SH-SY5Y (cell line): ENCODE results near the gene MED27.
A peak's percentile ranks its signal among the peaks of the same experiment; 100 is the strongest.

Experiments used
- GATA2 ChIP-seq: IDR thresholded peaks from 2 replicates; pipeline ENCODE4 v1.6.1; 2011; ENCODE audit warnings: mild to moderate bottlenecking, low read depth, low read length
- GATA3 ChIP-seq: IDR thresholded peaks from 2 replicates; pipeline ENCODE4 v1.6.1; 2011; ENCODE audit warnings: low read depth, mild to moderate bottlenecking, low read length, moderate library complexity

Gene MED27

DNA sequence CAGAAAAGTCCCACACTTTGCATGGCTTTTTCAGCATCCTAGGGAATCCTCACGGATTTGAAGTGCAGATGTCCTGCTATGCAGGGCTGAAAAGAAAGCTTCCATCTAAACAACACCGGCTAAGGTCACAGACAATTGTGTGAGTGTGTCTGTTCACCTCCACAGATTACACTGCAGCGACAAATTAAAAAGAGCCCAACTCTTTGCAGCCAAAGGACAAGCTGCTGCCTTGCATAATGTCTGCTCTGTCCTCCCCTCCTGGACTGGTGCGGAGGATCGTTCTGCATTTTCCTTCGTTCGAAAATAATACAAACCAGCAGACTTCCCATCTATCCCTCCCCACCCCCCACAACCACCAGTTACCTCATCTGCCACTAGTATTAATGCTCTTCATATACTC is 169.1 kb downstream of the MED27 start:
- TF ChIP-seq GATA2: no peak
- no peak for TF ChIP-seq GATA3

DNA sequence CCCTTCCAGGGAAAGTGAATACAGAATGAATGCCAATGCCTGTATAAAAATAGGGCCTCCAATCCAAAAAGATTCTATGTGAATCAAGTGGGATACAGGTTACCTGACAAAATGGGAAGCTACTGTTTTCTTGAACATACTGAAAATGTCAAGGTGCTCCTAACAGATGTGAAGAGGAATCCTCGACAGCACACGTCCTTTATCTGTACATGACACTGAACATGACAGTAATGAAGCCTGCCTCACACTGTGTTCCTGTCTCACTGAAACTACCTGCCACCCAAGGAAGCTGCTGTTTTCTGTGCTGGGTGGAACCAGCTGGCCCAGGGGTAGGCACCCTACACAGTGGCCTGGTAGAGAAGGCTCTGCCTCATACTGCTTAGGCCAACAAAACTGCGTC is 174.5 kb downstream of the MED27 start:
- TF ChIP-seq GATA3: no peak
- TF ChIP-seq GATA2: no peak

DNA sequence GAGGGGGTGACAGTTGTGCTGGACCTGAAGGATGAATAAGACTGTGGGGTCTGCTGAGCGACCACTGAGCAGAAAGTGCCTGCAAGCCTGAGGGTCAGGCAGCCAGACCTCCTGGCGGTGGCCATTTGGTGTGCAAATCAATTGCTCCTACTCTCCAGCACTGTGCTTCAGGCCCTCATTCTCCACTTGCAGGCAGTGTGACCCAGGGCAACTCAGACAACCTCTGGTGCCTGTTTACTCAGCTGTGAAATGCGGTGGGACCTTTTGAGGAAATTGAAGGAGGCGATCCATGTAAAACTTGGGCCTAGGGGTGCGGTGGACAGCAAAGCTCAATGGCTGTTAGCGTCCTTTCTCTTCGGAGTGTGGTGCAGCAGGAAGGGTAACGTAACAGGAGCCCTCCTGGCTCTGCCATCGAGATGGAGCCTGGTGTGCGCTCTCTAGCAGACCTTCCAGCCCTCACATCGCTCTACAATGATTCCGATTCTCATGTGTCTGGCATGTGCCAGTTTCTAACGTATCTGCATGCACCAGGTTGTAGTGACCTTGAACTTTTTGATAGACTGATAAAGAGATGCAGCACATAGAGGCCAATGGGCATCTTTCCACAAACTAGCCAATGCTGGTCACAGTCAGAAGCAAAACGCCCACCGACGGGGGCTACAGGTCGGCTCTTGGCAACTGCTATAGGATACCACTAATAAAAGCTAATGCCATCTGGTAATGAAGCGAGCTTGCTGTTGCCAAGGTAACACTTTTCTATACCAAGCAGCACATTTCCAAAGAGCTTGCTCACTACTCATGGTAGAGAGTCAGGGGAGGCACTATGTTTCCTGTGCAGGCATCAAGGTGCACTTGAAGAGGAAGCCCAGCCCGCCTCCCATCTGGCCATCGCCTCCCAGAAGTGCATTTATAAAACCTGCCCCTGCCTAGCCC is 180.1 kb downstream of the MED27 start:
- no peak for TF ChIP-seq GATA3

DNA sequence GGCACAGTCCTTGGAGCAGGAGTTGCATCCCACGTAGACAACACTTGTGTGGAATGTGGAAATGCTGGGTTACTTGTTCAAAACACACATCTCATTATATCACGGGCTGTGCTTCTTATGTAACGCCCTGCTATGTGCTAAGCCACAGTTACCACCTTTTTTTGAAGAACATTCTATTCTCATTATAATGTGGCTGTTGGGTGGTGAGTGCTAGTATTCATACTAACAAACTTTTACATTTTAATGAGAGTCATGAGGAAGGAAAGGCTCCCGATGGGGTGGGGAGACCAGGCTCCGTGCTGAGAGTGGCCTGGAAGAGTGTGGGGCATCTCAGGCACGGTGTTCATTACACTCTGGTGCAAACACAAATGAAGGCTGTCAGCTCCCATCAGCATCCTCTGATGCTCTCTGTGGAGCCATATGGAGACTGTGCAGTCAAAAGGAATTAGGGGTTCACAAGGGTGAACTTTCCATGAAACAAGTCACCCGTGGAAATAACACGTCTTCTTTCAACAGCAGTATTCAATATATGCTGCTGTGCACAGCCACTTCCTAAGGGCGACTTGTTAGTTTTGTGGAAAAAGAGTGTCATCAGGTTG is 186.7 kb downstream of the MED27 start:
- no peak for TF ChIP-seq GATA2
- no peak for TF ChIP-seq GATA3

DNA sequence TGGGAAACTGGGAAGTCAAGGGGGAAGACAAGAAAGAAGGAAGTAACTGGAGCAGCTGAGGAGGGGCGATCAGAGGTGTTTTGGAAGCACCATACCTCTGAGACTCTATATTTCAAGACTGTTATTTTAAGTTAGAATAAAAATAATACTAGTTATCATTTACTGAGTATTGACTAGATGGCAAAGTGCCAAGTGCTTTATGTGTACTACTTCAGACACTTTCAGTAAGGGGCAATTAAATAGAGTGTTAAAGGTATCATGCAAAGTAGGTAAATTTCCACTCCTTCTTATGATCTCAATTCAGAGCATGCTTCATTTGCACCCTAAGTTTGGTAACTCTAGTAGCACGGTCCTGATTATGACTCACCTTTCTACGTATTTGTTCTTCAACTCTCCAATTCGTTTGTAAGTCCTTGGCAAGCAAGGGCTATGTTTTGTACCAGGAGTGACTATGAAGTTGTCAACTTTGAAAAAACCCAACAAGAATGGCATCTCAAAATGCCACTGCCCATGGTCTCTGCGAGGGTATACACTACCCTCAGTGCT is 187.4 kb downstream of the MED27 start:
- TF ChIP-seq GATA2: no peak
- TF ChIP-seq GATA3: no peak

DNA sequence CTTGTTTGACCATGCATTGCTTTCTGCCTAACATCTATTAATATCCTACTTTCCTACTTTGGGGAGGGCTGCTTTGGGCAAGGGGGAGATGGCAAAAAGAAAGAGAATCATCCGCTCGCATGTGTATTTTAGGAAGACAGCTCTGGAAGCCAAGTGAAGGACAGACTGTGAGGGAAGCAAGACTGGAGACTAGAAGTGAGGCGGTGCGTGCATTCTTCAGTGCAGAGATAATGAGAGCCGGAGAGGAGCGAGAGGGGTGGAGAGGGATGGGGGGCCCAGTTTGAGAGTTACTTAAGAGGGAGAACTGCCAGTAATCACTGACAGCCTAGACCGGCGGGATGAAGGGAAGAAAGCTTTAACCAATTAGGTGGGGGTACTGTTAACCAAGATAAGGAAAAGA is 188.1 kb downstream of the MED27 start:
- TF ChIP-seq GATA2: no peak
- no peak for TF ChIP-seq GATA3

DNA sequence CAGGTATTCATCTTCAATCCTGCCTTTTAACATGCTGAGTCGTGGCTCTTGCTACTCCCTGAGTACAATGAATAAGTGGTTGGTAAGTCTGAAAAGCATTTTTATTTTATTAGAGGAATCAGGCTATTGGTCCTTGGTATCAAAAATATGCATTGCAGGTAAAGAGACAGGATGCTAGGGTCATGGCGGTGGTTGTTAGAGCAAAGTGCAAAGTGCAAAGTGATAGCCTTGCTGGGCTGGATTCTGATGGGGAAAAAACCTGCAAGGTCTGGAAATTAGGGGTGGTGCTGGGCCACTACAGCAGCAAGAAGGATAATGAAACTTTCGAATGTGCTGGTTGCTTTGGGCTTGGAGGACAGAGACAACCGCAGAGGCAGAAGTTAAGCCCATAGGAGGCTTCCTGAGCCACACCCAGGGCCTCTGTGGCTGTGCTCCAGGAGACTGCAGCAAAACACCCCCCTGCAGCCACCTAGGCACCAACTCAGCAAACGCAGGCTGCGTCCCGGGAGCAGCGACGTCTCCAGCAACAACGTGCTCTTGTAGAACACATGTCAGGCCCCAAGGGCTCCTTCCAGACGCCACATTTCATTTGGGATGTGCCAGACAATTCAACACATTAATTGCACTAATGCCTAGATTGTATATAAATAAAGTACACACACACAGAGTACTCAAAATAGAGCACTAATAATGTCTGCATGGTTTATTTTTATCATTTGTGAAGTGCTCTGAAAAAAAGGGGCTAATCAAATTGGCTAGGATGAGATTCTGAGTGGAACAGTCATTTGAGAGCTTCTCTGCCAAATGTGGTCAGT is 190.0 kb downstream of the MED27 start:
- no peak for TF ChIP-seq GATA3
- peak; percentile 40; the same call in 1 of the 2 replicates for TF ChIP-seq GATA2

DNA sequence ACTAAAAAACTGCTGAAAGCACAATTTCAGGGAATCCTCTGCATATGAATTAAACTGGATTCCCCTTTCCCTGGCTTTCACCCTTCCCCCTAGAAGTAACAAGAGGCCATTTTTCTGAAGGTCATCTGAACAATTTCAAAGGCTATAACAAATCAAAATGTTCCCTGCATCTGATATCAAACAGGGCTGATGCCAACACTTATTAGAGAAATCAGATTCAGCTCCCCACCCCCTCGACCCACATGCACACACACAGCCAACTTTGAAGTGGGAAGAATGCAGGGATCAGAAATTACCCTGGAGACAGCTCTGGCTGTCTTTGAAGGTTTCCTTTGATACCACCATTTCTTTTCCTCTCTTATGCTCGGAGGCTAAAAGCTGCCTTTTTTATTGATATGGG is 190.7 kb downstream of the MED27 start:
- TF ChIP-seq GATA2 (peak; percentile 78), GATA3 (peak; percentile 39; the same call in 1 of the 2 replicates)

DNA sequence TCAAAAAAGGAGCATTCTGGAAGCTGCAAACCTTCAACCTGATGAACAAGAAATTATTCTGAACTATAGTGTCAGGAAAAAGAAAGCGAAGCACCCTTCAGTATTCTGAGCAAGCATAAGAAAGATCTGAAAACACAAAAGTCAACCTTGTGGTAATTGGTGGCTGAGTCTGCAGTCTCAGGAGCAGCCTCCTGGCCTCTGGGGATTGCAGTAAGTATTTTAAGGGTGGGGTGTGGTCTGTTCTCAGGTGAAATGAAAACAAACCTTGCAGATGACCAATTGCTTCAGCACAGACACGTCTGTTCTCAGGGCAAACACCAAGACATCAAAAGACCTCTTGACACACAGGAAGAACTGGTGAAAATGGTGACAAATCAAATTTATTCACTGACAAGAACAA is 192.0 kb downstream of the MED27 start:
- TF ChIP-seq GATA3: no peak
- TF ChIP-seq GATA2: no peak

DNA sequence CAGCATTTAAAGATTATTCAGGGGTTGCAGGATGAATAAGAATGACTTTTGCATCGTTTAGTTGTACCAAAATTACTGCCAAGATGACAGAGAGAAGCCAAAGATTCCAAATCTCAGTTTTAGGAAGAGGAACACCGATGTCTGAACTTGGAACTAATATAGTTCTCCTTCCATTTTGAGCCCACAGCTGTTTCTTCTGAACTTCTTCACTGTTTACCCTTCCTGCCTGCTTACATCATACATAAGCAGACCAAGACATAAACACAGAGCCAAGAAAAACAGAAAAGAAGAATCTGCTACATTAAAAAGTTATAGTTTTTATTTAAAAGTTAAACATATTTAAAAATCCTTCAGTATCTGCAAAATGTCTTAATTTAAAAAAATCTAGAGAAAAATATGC is 192.8 kb downstream of the MED27 start:
- TF ChIP-seq GATA3 (no peak), GATA2 (no peak)

DNA sequence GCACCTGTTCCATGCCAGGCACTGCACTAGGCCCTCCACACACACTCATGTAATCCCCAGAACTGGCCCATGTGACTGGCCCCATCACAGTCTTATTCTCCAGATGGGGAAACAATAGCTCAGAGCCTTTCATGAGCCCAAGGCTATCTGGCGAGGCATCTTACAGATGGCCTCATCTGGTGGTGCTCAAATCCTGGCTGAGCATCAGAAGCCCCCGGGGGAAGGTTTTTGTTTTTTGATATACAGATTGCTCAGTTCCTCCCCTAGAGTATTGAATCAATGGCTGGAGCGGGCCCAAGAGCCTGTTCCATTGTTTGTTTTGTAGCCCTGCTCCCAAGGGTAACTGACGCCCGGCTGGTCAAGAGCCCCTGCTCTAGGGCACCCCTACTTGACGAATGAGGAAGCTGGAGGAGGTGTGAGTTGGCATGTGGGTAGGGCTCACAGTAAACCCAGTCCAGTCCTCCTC is 194.5 kb downstream of the MED27 start:
- TF ChIP-seq GATA2 (peak; percentile 99), GATA3 (peak; percentile 97)

DNA sequence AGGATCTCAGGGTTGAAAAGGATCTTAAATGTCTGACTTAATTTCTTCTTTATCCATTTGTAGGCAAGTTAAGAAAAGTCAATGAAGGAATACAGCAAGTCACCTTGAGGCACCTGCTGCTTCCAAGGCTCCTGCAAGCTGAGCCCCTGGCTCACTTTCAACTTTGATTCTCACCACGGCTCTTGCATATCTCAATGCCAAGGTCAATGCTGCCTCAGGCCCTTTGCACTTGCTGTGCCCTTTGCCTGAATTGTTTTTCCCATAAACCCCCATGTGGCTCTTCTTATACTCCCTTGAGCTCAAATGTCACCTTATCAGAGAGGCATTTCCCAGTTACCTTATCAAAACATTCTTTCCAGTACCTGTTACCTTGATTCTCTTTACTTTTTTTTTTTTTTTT is 195.4 kb downstream of the MED27 start:
- TF ChIP-seq GATA2: no peak
- no peak for TF ChIP-seq GATA3

DNA sequence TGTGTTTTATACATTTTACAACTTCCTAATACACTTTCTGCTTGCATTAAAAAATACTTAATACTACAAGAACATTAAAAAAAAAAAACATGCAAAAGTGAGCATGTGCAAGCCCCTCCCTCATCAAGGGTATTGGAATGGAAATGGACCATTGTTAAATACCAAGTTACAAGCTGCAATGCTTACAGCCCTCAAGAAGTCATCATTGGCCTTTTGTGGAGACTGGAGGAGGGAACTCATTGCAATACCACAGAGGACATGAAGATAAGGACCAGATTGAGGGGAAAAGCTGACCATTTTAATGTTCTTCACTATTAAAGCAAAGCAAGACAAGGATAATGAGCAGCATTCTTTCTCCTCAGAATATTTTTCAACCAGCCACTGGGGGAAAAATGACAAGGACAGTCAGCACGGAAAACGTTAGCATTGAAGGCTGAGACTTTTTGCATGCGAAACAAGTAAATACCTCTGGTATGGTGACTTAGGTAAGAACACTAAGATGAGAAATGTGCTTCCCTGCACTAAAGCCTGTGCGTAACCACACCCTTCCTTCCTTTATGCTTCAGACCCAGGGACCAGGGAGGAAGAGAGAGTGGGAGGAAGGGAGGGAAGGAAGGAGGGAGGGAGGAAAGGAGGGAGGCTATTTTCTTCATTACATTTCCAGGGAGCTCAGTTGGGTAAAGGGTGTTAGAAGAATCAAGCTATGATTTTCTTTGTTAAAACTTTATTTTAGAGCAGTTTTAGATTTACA is 198.7 kb downstream of the MED27 start:
- TF ChIP-seq GATA2 (no peak), GATA3 (no peak)
